ENCODE measurements around the gene FKBP3. TPM values are rescaled to one million over a fixed set of nuclear protein-coding genes. Genes with fewer than 3 reads are reported as not detected.

FKBP3 gene
- total and polyA plus RNA-seq, 10 donors, result 27.9 to 97.4 (median 42.2) TPM

DNA sequence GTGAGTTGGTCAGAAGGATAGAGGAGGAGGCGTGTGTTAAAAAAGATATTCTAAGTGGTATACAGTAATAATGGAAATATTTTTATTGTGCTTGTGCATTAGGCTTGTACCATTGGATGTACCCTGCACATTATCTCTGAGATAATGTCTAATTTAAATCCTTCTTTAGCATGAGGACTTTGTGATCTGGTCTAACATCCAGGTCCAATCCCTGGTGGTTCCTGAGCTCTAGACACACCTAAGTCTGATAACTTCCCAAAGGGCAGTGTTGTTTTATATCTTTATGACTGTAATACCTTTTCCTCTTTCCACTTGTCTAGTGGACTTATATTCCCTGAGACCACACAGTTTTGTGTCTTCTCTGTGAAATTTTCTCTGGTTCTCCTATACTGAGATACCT lies 29.7 kb downstream of the FKBP3 start:
- no peaks in the 10 kb centered on the region for H3K27me3 ChIP-seq (replicated peaks in 1 of 7)
- WGBS, 5 donors, result 42 to 100% (median 98%) methylated on average over 1 of the region's 1 CpG
- intact Hi-C loops (cut with DNase I; ENCODE audit: low total_unique reads), result no loop called here
- TF ChIP-seq POLR2A (IDR thresholded peaks at IDR 0.05) (no peak), POLR2AphosphoS5 (IDR thresholded peaks at IDR 0.05) (no peak)
- TF ChIP-seq, protein P1, sequence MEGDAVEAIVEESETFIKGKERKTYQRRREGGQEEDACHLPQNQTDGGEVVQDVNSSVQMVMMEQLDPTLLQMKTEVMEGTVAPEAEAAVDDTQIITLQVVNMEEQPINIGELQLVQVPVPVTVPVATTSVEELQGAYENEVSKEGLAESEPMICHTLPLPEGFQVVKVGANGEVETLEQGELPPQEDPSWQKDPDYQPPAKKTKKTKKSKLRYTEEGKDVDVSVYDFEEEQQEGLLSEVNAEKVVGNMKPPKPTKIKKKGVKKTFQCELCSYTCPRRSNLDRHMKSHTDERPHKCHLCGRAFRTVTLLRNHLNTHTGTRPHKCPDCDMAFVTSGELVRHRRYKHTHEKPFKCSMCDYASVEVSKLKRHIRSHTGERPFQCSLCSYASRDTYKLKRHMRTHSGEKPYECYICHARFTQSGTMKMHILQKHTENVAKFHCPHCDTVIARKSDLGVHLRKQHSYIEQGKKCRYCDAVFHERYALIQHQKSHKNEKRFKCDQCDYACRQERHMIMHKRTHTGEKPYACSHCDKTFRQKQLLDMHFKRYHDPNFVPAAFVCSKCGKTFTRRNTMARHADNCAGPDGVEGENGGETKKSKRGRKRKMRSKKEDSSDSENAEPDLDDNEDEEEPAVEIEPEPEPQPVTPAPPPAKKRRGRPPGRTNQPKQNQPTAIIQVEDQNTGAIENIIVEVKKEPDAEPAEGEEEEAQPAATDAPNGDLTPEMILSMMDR (IDR thresholded peaks at IDR 0.05 in 8 of 11, conservative IDR thresholded peaks at IDR 0.05 in 3 of 11), result no peak
- no peak for DNase-seq
- no peaks in the 10 kb centered on the region for H3K9me3 ChIP-seq
- H3K4me3 ChIP-seq, result no peak overlapping the region
- peaks cover 0 to 100% (median 69%) of the 10 kb centered on the region in 6 donors for H3K36me3 ChIP-seq
- H3K4me1 ChIP-seq, result no peaks in the 10 kb centered on the region
- no peak overlapping the region for H3K27ac ChIP-seq

GRCh38 chr14:45103806-45104205 lies 30.5 kb downstream of the FKBP3 start:
- TF ChIP-seq POLR2A (IDR thresholded peaks at IDR 0.05) (no peak), POLR2AphosphoS5 (IDR thresholded peaks at IDR 0.05) (no peak)
- TF ChIP-seq, protein P1 (IDR thresholded peaks at IDR 0.05 in 8 of 11, conservative IDR thresholded peaks at IDR 0.05 in 3 of 11), result no peak
- no peak for DNase-seq
- no peak overlapping the region for H3K4me3 ChIP-seq
- no peaks in the 10 kb centered on the region for H3K27me3 ChIP-seq (replicated peaks in 1 of 7)
- intact Hi-C loops (cut with DNase I; ENCODE audit: low total_unique reads), result no loop called here
- no peaks in the 10 kb centered on the region for H3K4me1 ChIP-seq
- H3K27ac ChIP-seq, result no peak overlapping the region
- no peaks in the 10 kb centered on the region for H3K9me3 ChIP-seq
- peaks cover 0 to 100% (median 67%) of the 10 kb centered on the region in 6 donors for H3K36me3 ChIP-seq

DNA sequence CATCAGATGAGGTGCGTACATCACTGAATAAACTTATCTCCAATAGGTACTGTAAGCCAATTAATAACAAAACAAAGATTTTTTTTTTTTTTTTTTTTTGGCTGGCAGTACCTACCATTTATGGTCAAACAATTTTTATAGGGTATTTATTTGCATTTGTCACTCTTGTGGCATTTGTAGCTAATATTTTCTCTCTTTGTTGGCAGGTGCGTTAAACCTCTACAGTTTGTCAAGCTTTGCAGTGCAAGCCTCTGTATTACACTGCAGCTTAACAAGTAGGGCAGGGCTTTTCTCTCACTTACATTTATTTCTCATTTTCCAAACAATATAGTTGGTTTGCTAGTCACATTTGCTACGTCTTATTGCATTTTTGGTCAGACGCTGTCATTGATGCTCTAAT lies 38.1 kb downstream of the FKBP3 start:
- H3K36me3 ChIP-seq, result peaks cover 0 to 72% (median 52%) of the 10 kb centered on the region in 6 donors
- H3K4me3 ChIP-seq, result no peak overlapping the region
- no peak for TF ChIP-seq POLR2A (IDR thresholded peaks at IDR 0.05)
- TF ChIP-seq, protein P1 (IDR thresholded peaks at IDR 0.05 in 8 of 11, conservative IDR thresholded peaks at IDR 0.05 in 3 of 11), result no peak
- intact Hi-C loops (cut with DNase I; ENCODE audit: low total_unique reads), result no loop called here
- H3K27me3 ChIP-seq (replicated peaks in 1 of 7), result no peaks in the 10 kb centered on the region
- WGBS, 5 donors, result 90 to 98% (median 96%) methylated on average over 4 of the region's 4 CpGs
- H3K27ac ChIP-seq, result no peak overlapping the region
- peaks cover 0 to 10% (median 0%) of the 10 kb centered on the region in 6 donors for H3K4me1 ChIP-seq
- H3K9me3 ChIP-seq, result no peaks in the 10 kb centered on the region
- DNase-seq, result no peak

- peaks cover 0 to 62% (median 45%) of the 10 kb centered on the region in 6 donors for H3K36me3 ChIP-seq
- no peak overlapping the region for H3K4me3 ChIP-seq
- intact Hi-C loops (cut with DNase I; ENCODE audit: low total_unique reads), result no loop called here
- DNase-seq, result no peak
- peaks cover 0 to 20% (median 5%) of the 10 kb centered on the region in 6 donors for H3K4me1 ChIP-seq
- no peaks in the 10 kb centered on the region for H3K9me3 ChIP-seq
- TF ChIP-seq, protein P1 (IDR thresholded peaks at IDR 0.05 in 8 of 11, conservative IDR thresholded peaks at IDR 0.05 in 3 of 11), result no peak
- TF ChIP-seq POLR2A (IDR thresholded peaks at IDR 0.05), result no peak
- no peak for TF ChIP-seq POLR2AphosphoS5 (IDR thresholded peaks at IDR 0.05)
- H3K27ac ChIP-seq, result no peak overlapping the region
- WGBS, 5 donors, result 77 to 89% (median 82%) methylated on average over 4 of the region's 4 CpGs
- H3K27me3 ChIP-seq (replicated peaks in 1 of 7), result no peaks in the 10 kb centered on the region
Measured at GRCh38 chr14:45095143-45095542, 39.1 kb downstream of the FKBP3 start.

Measured in spleen (tissue), 11 donors.